22Rv1 (cell line): Measurements from ENCODE around the gene FAM151A.
A peak's percentile ranks its signal among the peaks of the same experiment; 100 is the strongest.

Experiments used
- CTCF ChIP-seq: fragments of 450-650 bp; IDR thresholded peaks from 2 replicates; pipeline ENCODE4 v1.5.1; 2017; ENCODE audit warnings: mild to moderate bottlenecking
- ZFX ChIP-seq: fragments of 450-650 bp; IDR thresholded peaks from 2 replicates; pipeline ENCODE4 v1.6.1; 2017; ENCODE audit warnings: antibody characterized with exemption, borderline replicate concordance

- TF ChIP-seq CTCF (peak; percentile 87), ZFX (no peak)
Measured at GRCh38 chr1:54671985-54672608, 48.8 kb upstream of the FAM151A start.
